Activated CD8-positive, alpha-beta memory T cell treated with anti-CD3 and anti-CD28 coated beads for 36 hours (primary cell): Measurements from ENCODE around the gene NADK. TPM values are rescaled to one million over a fixed set of nuclear protein-coding genes. Genes with fewer than 3 reads are reported as not detected.
"Not testable (repeated sequence)": the region's sequence is repeated elsewhere in the genome, so short reads cannot be mapped to it uniquely, and the experiment has no call there.

Experiments
- CTCF ChIA-PET: fragments of 350-600 bp; sonication (Branson Sonifier 250); formaldehyde crosslinking; loops from one replicate; lab custom pipeline; 2021; ENCODE audit warnings: antibody characterized with exemption; lab: Charles Lee
- POLR2A ChIA-PET: fragments of 350-600 bp; sonication (Branson Sonifier 250); formaldehyde crosslinking; loops from one replicate; lab custom pipeline; 2021; ENCODE audit warnings: antibody characterized with exemption; lab: Charles Lee
- total RNA-seq, 2 experiments: library from RNA; stranded (reverse); gene quantifications; one replicate each; pipeline ENCODE4 v1.2.3, GENCODE V29; 2021

The NADK gene
- total RNA-seq, 2 experiments from 2014 or later: 82.6 to 84.5 TPM

DNA sequence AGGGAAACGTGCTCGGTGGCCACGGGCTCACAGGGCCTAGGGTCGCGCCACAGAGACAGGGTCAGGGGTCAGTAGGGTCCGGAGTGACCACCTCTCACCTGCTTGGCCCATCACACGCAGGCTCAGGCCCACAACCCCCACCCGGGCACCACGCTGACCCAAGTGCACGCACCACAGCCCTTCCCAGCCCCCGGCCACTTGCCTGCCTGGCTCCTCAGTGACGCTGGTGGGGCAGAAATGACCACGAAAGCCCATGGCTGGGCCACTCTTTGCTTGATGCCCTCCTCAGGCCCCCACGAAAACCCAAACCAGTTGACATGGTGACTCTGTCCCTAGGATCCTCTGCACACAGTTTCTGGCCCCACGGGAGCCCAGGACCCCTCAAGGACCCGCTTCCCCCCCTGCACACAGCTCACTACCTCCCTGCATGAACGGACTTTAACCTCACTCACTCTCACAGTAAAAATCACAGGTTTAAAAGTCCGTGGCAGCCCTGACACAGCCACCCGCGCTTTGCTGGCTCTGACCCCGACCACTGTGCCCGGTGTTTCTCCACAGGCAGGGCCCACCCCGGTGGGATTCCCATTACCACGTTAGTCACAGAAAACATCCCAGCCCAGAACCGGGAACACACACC is 20.7 kb downstream of the NADK start:
- CTCF ChIA-PET: interaction anchor here (1.0 kb wide), 1 partner anchor 127 kb away, joined by 3 read pairs; no protein-coding TSS in a partner anchor
- POLR2A ChIA-PET: no interaction called here

GRCh38 chr1:1756661-1757421 is 21.4 kb downstream of the NADK start:
- ChIA-PET CTCF (interaction anchor here (1.0 kb wide), 1 partner anchor 128 kb away, joined by 3 read pairs; no protein-coding TSS in a partner anchor), POLR2A (no interaction called here)

- ChIA-PET POLR2A (interaction anchor here (0.5 kb wide), 1 partner anchor 153 kb away, joined by 5 read pairs; no protein-coding TSS in a partner anchor), CTCF (interaction anchor here (0.6 kb wide), 1 partner anchor 98 kb away, joined by 3 read pairs; no protein-coding TSS in a partner anchor)
Observed at GRCh38 chr1:1755852-1756251, 22.4 kb downstream of the NADK start.

GRCh38 chr1:1755426-1755825 is 22.8 kb downstream of the NADK start:
- CTCF ChIA-PET: interaction anchor here (0.6 kb wide), 1 partner anchor 98 kb away, joined by 3 read pairs; no protein-coding TSS in a partner anchor
- POLR2A ChIA-PET: interaction anchor here (0.5 kb wide), 1 partner anchor 154 kb away, joined by 5 read pairs; no protein-coding TSS in a partner anchor

GRCh38 chr1:1754051-1754815 is 24.0 kb downstream of the NADK start:
- ChIA-PET CTCF (interaction anchor here (0.8 kb wide), 1 partner anchor 152 kb away, joined by 3 read pairs; no protein-coding TSS in a partner anchor), POLR2A (no interaction called here)

DNA sequence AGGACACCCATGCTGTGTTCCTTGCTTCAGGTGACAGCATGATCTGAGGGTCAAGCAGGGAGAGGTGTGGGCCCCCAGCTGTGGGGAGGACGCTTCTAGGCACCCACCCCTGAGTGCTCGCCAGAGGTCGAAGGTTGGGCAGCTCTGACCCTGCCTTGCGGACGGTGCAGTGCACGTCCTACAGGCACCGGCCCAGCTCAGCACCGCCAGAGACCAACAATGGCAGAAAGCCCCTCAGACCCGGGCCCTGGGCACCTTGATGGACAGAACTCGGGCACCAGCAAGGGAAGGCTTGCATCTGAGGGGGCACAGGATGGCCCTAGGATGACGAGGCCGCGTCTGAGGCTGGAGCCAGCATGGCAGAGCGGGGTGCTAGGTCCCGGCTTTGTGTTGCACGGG is 24.7 kb downstream of the NADK start:
- ChIA-PET CTCF (interaction anchor here (0.8 kb wide), 1 partner anchor 152 kb away, joined by 3 read pairs; no protein-coding TSS in a partner anchor), POLR2A (no interaction called here)

- CTCF ChIA-PET: interaction anchor here (0.8 kb wide), 1 partner anchor 153 kb away, joined by 3 read pairs; no protein-coding TSS in a partner anchor
Observed at GRCh38 chr1:1752636-1753606, 25.3 kb downstream of the NADK start.

DNA sequence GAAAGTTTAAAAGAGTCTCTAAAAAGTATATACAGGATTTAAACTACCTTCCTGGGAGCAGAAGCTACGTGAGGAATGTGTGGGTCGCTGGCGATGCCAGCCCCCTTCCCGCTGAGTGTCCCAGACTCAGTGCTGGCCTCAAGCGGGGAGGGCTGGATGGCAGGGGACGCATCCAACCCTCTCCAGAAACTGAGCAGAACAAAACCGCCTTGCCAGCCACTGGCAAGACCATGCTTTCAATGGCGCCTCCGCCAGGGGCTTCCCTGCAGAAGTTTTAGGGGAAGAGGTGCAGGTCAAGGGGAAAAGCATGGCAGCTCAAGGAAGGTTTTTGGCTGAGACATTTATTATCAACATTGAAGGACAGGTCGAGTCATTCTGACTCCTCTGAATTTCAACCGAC is 26.1 kb downstream of the NADK start:
- ChIA-PET POLR2A (no interaction called here), CTCF (no interaction called here)

More at GRCh38 chr1:1752636-1753606, 25.3 kb downstream of the NADK start:
- POLR2A ChIA-PET: no interaction called here

- POLR2A ChIA-PET, CTCF ChIA-PET: not testable (repeated sequence)
Observed at GRCh38 chr1:1749941-1750340, 28.3 kb downstream of the NADK start.

GRCh38 chr1:1748686-1749321 is 29.5 kb downstream of the NADK start:
- ChIA-PET CTCF (no interaction called here), POLR2A (no interaction called here)

DNA sequence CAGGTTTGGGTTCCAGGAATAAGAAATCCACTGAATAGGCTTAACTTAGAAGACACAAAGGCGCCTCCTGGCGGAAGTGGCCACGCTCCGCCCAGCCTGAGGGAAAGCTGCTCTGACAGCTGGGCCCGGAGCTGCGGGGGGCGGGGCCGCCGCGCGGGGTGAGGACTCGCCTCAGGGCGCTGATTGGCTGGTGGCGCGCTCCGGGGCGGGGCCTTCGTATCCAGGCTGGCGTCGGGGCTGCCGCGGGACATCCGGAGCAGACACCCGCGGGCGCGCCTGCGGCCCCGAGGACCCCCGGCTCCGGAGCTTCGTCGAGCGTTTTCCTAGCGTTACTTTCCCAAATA is 31.7 kb downstream of the NADK start:
- CTCF ChIA-PET, POLR2A ChIA-PET: not testable (repeated sequence)

- POLR2A ChIA-PET, CTCF ChIA-PET: not testable (repeated sequence)
Observed at GRCh38 chr1:1745651-1746565, 32.4 kb downstream of the NADK start.

DNA sequence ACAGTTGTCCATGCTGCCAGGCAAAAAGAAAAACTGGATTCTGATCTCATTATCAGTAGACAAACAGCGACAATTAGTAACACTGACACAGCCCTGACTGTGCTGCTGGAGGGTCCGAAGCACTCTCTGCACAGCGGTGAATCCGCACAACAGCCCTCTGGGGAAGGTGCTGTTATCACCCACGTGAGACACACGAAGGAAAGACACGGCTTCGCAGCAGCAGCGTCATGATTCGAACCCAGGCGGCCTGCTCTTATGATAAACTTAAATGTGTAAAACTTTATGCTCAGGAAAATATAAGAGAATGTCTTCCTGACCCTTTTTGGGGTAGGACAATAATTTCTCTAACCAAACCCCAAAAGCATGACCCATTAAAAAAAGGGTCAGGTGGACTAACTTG is 35.7 kb downstream of the NADK start:
- ChIA-PET CTCF (interaction anchor here (0.7 kb wide), 1 partner anchor 147 kb away, joined by 3 read pairs; no protein-coding TSS in a partner anchor), POLR2A (interaction anchor here (0.7 kb wide), 1 partner anchor 82 kb away, joined by 11 read pairs; no protein-coding TSS in a partner anchor)

- POLR2A ChIA-PET, CTCF ChIA-PET: not testable (repeated sequence)
Observed at GRCh38 chr1:1741013-1741412, 37.3 kb downstream of the NADK start.

DNA sequence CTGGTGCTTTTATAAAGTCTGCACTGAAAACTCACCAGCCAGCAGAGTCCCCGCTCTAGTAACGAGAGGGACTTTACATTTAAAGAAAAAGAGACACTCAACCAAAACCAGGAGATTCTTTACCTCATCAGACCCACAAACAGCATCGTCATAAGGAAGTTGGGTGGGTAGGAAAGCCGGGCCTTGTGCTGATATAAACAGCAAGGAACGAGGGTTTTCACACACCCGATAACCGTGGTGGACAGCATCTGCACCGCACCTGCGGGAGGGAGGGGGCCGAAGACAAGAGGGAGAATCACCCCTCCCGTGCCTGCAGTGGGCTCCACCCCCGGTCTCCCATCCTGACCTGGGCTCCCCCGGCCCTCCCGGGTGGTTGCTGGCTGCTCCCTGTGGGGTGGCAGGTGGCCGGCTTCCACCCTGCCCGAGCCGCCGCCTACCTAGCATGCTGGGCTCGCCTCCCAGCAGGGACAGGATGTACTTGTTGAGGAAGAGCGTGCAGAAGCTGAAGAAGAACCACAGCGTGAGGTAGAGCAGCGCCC is 39.4 kb downstream of the NADK start:
- CTCF ChIA-PET, POLR2A ChIA-PET: not testable (repeated sequence)

- POLR2A ChIA-PET, CTCF ChIA-PET: not testable (repeated sequence)
Observed at GRCh38 chr1:1737675-1738590, 40.3 kb downstream of the NADK start.
